ENCODE data around the gene KAT6B. TPM values are rescaled to one million over a fixed set of nuclear protein-coding genes. Genes with fewer than 3 reads are reported as not detected.

The KAT6B gene
- total and polyA plus RNA-seq, 11 donors = 10.4 to 61.3 (median 42.9) TPM

DNA sequence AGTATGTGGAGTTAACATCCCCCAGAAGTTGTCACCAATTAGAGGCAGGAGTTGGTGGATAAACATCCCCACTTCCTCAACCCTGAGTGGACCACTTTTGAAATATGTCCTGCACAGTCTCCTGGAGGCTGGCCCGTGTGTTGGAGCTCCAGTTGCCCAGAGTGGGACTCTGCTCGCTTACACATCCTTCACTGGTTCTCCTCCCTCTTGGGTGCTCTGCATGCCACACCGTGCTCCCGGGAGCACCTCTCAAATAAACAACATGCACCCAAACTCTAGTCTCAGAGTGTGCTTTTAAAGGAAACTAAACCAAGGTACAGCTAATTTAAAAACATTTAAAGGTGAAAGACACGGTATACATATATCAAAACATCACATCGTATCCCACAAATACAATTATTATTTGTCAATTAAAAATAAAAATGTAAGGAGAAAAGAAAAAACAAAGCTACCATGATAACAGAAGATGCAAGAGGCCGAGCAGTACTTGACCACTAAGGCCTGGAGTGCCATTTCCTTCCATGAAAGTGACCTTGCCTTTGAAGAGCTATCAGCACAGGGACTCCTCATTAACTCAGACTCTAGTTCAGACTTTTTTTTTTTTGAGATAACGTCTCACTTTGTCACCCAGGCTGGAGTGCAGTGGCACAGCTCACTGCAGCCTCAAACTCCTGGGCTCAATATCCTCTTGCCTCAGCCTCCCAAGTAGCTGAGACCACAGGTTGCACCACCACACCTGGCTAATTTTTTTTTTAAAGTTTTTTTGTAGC, 237.2 kb downstream of the KAT6B start:
- no peak for ATAC-seq
- 93 to 96% (median 95%) methylated on average over 8 of the region's 8 CpGs for WGBS, 4 donors
- H3K27ac ChIP-seq = no peak overlapping the region

DNA sequence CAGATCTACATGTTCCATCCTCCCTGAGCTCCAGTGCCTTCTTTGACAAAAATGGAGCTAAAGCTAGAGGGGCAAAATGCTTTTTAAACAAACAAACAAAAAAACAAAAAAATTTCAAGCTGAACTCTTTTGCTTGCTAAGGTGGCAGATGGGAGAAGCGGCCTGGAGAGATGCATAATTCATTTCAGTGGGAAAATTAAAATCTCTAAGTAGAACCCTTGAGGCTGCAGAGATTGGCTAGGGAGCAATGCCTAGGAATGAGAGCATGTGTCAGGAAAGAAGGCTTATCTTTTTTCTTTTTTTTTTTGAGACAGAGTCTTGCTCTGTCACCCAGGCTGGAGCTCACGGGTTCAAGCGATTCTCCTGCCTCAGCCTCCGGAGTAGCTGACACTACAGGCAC, 238.7 kb downstream of the KAT6B start:
- WGBS, 4 donors = 80 to 88% (median 85%) methylated on average over 4 of the region's 4 CpGs
- H3K36me3 ChIP-seq = no peaks in the 10 kb centered on the region

More for the DNA sequence above, 237.2 kb downstream of the KAT6B start:
- Histone ChIP-seq H3K9me3 (no peaks in the 10 kb centered on the region), H3K36me3 (no peaks in the 10 kb centered on the region), H3K4me1 (peaks cover 0 to 20% (median 0%) of the 10 kb centered on the region in 12 donors), H3K4me3 (no peak overlapping the region), H3K27me3 (no peaks in the 10 kb centered on the region)
- intact Hi-C loops (cut with DNase I) = no loop called here
- TF ChIP-seq, protein P1, sequence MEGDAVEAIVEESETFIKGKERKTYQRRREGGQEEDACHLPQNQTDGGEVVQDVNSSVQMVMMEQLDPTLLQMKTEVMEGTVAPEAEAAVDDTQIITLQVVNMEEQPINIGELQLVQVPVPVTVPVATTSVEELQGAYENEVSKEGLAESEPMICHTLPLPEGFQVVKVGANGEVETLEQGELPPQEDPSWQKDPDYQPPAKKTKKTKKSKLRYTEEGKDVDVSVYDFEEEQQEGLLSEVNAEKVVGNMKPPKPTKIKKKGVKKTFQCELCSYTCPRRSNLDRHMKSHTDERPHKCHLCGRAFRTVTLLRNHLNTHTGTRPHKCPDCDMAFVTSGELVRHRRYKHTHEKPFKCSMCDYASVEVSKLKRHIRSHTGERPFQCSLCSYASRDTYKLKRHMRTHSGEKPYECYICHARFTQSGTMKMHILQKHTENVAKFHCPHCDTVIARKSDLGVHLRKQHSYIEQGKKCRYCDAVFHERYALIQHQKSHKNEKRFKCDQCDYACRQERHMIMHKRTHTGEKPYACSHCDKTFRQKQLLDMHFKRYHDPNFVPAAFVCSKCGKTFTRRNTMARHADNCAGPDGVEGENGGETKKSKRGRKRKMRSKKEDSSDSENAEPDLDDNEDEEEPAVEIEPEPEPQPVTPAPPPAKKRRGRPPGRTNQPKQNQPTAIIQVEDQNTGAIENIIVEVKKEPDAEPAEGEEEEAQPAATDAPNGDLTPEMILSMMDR (IDR thresholded peaks at IDR 0.05) = no peak
- no peak for TF ChIP-seq POLR2A (IDR thresholded peaks at IDR 0.05)
- DNase-seq = no peak

DNA sequence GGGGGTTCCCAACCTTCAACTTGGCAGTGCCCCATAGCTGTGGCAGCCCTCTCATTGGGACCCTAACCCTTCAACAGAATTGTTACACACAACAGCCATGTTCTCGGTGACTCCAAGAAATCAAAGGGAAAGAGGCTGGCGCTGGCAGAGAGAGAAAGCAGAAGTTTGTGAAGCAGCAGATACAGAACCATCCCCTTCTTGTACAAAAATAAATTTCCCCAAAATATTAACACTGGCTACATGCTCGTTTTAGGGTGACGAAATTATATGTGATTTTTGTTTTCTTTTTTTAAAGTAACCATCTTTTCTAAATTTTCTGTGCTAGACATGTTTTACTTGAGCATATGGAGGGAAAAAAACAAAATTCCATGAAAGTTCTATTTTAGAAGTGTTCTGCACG, 239.9 kb downstream of the KAT6B start:
- DNase-seq (no peak), ATAC-seq (no peak)

More for the DNA sequence above, 238.7 kb downstream of the KAT6B start:
- Histone ChIP-seq H3K27ac (peak overlapping the region in 1 of 12 donors; percentile 27), H3K27me3 (no peaks in the 10 kb centered on the region), H3K4me3 (no peak overlapping the region), H3K9me3 (no peaks in the 10 kb centered on the region), H3K4me1 (peaks cover 0 to 20% (median under 1%) of the 10 kb centered on the region in 12 donors)
- intact Hi-C loops (cut with DNase I) = no loop called here
- DNase-seq (no peak), ATAC-seq (no peak)
- no peak for TF ChIP-seq POLR2A (IDR thresholded peaks at IDR 0.05)
- TF ChIP-seq, protein P1 (IDR thresholded peaks at IDR 0.05) = no peak

DNA sequence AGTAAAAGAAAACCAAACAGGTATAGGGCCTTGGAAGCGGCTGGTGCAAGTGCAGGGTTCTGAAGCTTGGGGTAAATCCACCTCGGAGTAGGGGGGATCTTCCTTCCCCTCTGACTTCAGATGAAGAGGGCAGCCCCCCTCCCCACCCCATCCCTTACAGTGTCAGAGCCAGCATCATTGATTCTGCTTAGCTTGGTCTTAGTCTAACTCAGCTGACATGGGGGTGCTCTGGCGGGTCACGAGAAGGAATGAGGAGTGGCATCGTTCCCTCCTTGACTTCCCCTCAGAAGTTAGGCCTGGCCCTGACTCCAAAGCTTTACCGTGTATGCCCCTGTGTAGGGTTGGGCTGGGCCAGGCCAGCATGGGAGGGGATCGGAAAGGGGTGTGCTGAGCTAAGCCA, 240.9 kb downstream of the KAT6B start:
- H3K9me3 ChIP-seq = no peaks in the 10 kb centered on the region

More for the DNA sequence above, 239.9 kb downstream of the KAT6B start:
- Histone ChIP-seq H3K27me3 (no peaks in the 10 kb centered on the region), H3K4me1 (peaks cover 0 to 30% (median 9%) of the 10 kb centered on the region in 12 donors), H3K36me3 (no peaks in the 10 kb centered on the region), H3K4me3 (no peak overlapping the region), H3K27ac (no peak overlapping the region), H3K9me3 (no peaks in the 10 kb centered on the region)
- intact Hi-C loops (cut with DNase I) = no loop called here
- 90 to 94% (median 92%) methylated on average over 5 of the region's 5 CpGs for WGBS, 4 donors
- TF ChIP-seq POLR2A (IDR thresholded peaks at IDR 0.05) = no peak
- TF ChIP-seq, protein P1 (IDR thresholded peaks at IDR 0.05) = no peak

More for the DNA sequence above, 240.9 kb downstream of the KAT6B start:
- TF ChIP-seq, protein P1 (IDR thresholded peaks at IDR 0.05) = no peak
- TF ChIP-seq POLR2A (IDR thresholded peaks at IDR 0.05) = no peak
- H3K27ac ChIP-seq = no peak overlapping the region
- intact Hi-C loops (cut with DNase I) = no loop called here
- 86 to 91% (median 90%) methylated on average over 7 of the region's 7 CpGs for WGBS, 4 donors
- ATAC-seq (no peak), DNase-seq (no peak)
- no peak overlapping the region for H3K4me3 ChIP-seq
- H3K27me3 ChIP-seq = no peaks in the 10 kb centered on the region
- peaks cover 0 to 24% (median 13%) of the 10 kb centered on the region in 12 donors for H3K4me1 ChIP-seq
- H3K36me3 ChIP-seq = no peaks in the 10 kb centered on the region
